ENCODE measurements around the gene ZHX3. TPM values are rescaled to one million over a fixed set of nuclear protein-coding genes. Genes with fewer than 3 reads are reported as not detected.

ZHX3 gene
- total and polyA plus RNA-seq, 9 of the 15 experiments (the other 6 are each of a cell fraction or from before 2014, with no cell fraction given): 0.80 to 14.6 (median 4.9) TPM

DNA sequence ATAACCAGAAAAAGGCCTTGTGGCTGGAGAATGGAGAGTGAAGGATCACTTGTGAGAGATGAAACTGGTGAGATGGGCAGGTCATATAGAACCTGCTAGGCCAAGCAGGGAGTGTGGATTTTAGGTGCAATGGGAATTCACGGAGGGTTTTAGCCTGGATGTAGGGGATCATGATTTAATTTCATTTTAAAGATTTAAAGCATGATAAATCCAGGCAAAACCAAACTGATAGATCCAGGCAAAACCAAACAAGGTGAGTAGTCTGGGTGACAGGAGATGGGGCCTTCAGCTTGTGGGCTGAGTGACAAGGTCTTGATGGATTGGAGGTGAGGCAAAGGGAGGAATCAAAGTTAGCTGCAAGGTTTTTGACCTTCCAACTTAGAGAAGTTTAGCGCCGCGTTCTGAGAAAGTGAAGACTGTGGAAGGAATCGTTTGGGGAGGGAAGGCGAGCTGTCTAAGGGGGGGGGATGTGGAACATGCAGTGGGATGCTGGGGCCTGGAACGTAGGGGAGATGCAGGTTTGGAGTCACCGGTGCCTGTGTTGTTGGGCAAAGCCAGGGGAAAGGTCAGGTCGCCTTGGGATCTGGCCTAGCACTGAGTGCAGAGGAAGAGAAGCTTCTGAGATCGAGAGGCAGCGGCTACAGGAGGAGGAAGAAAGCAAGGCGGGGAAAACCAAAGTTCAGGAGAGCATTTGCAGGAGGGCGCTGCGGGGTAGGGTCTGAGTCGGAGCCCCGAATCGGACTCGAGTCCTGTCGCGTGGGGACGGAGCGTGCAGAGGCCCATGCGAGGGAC, 181.4 kb downstream of the ZHX3 start (continued):
- TF ChIP-seq RBM25 (IDR thresholded peaks at IDR 0.05; ENCODE audit: low read depth, low read length, severe bottlenecking) (no peak), U2AF1 (optimal IDR thresholded peaks at IDR 0.05; ENCODE audit: low read depth, low read length) (no peak), RBM39 (optimal IDR thresholded peaks at IDR 0.05; ENCODE audit: low read depth, low read length) (no peak), ZBTB34 (CRISPR knock-in tag; IDR thresholded peaks at IDR 0.05) (no peak), NCOA4 (IDR thresholded peaks at IDR 0.05; ENCODE audit: partially characterized antibody) (no peak), NONO (IDR thresholded peaks at IDR 0.05; ENCODE audit: low read depth in 2 of 2, low read length in 1 of 2) (no peak), PHF20 (IDR thresholded peaks at IDR 0.05; ENCODE audit: partially characterized antibody) (no peak)
